Stimulated activated CD8-positive, alpha-beta memory T cell treated with anti-CD3 and anti-CD28 coated beads, Interleukin-7, amount 100 ng/mL, for 1 hour (primary cell): ENCODE measurements around the gene SUGP1.
"Not testable (repeated sequence)": the region's sequence is repeated elsewhere in the genome, so short reads cannot be mapped to it uniquely, and the experiment has no call there.

ENCODE experiments used
- DNase-seq, 2 donors: peaks; one replicate each; pipeline ENCODE4 v3.0.0-alpha.2; 2020; ENCODE audit warnings: low read depth in 2 of 2

SUGP1 gene, protein sequence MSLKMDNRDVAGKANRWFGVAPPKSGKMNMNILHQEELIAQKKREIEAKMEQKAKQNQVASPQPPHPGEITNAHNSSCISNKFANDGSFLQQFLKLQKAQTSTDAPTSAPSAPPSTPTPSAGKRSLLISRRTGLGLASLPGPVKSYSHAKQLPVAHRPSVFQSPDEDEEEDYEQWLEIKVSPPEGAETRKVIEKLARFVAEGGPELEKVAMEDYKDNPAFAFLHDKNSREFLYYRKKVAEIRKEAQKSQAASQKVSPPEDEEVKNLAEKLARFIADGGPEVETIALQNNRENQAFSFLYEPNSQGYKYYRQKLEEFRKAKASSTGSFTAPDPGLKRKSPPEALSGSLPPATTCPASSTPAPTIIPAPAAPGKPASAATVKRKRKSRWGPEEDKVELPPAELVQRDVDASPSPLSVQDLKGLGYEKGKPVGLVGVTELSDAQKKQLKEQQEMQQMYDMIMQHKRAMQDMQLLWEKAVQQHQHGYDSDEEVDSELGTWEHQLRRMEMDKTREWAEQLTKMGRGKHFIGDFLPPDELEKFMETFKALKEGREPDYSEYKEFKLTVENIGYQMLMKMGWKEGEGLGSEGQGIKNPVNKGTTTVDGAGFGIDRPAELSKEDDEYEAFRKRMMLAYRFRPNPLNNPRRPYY

GRCh38 chr19:19320361-19321140 is at the start of gene SUGP1, which contains the start of gene MAU2:
Gene SUGP1, minus strand, starts transcription at chr19:19320509. Its CDS starts 13 bp downstream, at chr19:19320496.
Gene MAU2, plus strand, starts transcription at chr19:19320829. Its CDS starts 31 bp downstream, at chr19:19320860.
- peak; percentile 75 to 77 for DNase-seq

DNA sequence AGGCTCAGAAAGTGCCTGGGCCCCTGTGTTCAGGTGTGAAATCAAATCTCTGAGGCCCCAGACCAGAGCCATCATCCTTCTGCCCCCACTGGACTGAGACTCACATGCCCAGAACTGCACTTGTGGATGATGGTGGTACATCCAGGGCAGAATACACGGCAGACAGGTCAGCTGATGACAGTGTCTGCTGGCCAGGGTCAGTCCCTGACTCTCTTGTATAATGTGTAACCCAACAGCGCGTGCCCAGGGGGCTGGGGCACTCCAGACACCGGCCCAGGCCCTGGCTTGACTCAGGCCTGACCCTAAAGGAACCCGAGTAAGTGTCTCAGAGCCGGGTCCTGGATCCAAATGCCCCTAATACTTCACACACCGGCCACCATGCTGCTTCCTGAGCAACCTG is 47.8 kb upstream of the SUGP1 start:
- no peak for DNase-seq

DNA sequence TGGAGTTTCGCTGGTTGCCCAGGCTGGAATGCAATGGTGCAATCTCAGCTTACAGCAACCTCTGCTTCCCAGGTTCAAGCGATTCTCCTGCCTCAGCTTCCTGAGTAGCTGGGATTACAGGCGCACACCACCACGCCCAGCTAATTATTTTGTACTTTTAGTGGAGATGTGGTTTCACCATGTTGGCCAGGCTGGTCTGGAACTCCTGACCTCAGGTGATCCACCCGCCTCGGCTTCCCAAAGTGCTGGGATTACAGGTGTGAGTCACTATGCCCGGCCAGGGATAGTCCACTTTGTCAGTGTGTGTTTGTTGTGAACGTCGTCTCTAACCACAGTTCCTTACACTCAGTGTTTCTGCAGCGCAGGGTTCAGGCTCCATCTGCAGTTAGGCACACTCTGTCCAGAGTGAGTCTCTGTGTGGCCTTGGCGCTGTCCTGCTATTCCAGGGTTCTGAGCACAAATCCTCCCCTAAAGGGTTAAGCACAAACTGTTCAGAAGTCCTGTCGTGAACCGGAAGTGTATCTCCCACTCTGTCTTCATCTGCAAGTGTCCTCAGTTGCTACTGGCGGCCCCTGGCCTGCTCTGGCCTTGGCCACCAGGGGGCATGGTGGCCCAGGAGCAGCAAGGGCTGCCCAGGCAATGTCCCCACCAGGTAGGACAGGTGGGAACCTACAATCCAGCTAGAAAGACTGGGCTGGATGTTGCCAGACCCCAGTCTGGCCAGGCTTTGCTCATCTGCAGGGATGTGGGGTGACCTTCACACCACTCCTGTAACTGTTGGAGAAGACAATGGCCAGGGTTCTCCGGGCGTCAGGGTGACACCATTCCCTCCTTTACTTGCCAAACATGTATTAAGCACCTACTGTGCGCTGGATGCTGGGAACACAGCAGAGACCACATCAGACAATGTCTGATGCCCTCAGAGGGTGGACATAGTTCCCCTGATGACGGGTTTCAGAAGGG is 46.4 kb upstream of the SUGP1 start:
- peak; percentile 25 to 34 for DNase-seq

- DNase-seq = no peak
Measured at GRCh38 chr19:19362075-19362474, 41.8 kb upstream of the SUGP1 start.

- DNase-seq = peak; percentile 23 to 25
Measured at GRCh38 chr19:19361075-19361594, 40.8 kb upstream of the SUGP1 start.

DNA sequence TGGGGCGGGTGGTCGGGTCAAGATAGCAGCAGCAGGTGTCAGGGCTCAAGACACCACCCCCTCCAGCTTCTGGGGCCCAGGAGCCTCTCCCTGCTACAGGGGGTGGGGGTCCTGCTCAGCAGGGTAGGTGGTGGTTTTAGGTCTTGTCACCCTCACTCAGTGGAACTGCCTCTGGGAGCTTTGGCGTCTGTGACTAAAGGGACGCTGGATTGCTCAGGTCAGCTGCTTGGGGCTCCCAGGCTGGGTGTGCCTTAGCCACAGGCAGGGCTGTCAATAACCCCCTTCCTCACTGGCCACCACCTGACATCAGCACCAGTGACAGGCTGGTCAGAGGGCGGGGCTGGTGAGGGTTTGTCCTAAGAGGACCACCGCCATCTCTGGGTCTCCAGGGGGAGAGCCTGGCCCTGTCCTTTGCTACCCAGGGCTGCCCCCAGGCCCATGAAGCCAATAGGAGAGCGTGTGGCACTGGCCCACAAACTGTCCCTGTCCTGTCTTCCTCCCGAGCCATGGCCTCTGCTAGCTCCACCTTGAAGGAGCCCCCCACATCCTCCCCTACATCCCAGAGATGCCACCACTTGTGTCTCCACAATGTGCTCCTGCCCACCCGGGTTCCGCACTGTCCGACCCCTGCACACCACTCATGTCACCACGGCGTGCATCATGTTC is 36.7 kb upstream of the SUGP1 start:
- DNase-seq = no peak

- no peak for DNase-seq
Measured at GRCh38 chr19:19356500-19356899, 36.2 kb upstream of the SUGP1 start.

GRCh38 chr19:19355606-19356139 is 35.4 kb upstream of the SUGP1 start:
- DNase-seq = no peak

GRCh38 chr19:19354932-19355331 is 34.6 kb upstream of the SUGP1 start:
- no peak for DNase-seq

GRCh38 chr19:19354007-19354406 is 33.7 kb upstream of the SUGP1 start:
- DNase-seq = no peak

- DNase-seq = no peak
Measured at GRCh38 chr19:19352823-19353222, 32.5 kb upstream of the SUGP1 start.

DNA sequence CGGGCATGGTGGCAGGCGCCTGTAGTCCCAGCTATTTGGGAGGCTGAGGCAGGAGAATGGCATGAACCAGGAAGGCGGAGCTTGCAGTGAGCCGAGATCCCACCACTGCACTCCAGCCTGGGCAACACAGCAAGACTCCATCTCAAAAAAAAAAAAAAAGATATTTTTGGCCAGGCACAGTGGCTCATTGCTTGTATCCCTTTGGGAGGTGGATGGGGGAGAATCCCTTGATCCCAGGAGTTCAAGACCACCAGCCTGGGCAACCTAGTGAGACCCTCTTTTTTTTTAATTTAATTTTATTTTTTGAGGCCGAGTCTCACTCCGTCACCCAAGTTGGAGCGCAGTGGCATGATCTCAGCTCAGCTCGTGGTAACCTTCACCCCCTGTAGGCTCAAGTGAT is 30.4 kb upstream of the SUGP1 start:
- DNase-seq = not testable (repeated sequence)

- DNase-seq = no peak
Measured at GRCh38 chr19:19349365-19349764, 29.1 kb upstream of the SUGP1 start.

- no peak for DNase-seq
Measured at GRCh38 chr19:19348266-19348665, 28.0 kb upstream of the SUGP1 start.

GRCh38 chr19:19347401-19348110 is 27.2 kb upstream of the SUGP1 start:
- DNase-seq = no peak

- no peak for DNase-seq
Measured at GRCh38 chr19:19345970-19346369, 25.7 kb upstream of the SUGP1 start.

GRCh38 chr19:19345232-19345631 is 24.9 kb upstream of the SUGP1 start:
- DNase-seq = no peak

DNA sequence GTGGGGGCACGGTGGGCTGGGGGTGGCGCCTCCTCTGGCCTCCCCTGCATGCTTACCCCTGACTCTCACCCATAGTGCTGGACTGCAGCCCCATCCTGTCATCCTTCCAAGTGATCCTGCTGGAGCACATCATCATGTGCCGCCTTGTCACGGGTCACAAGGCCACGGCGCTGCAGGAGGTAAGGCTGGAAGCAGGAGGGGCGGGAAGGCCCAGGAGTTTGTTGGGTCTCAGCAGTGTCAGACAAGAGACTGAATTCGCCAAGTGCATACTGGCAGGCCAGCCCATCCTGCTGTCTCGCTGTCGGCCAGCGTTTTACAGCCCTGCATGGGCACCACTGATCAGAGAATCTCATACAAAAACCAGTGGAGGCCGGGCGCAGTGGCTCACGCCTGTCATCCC is 23.5 kb upstream of the SUGP1 start:
- no peak for DNase-seq

GRCh38 chr19:19343016-19343362 is 22.7 kb upstream of the SUGP1 start:
- DNase-seq = no peak
